ENCODE data around the gene TYW1.
"Not testable (repeated sequence)": the region's sequence is repeated elsewhere in the genome, so short reads cannot be mapped to it uniquely, and the experiment has no call there.

TYW1 gene

GRCh38 chr7:66994691-66995049 is 2.0 kb upstream of the TYW1 start:
- DNase-seq (ENCODE audit: low spot score), result peak; percentile 23

GRCh38 chr7:66995050-66995776 is 1.4 kb upstream of the TYW1 start, which contains the start of gene SBDS:
Gene SBDS (minus strand): TSS chr7:66995586. CDS start chr7:66995417, 169 bp downstream.
- FAIRE-seq (peak; percentile 97), DNase-seq (ENCODE audit: low spot score) (peak; percentile 79)

More at GRCh38 chr7:66994691-66995049, 2.0 kb upstream of the TYW1 start:
- FAIRE-seq, result peak; percentile 88

- FAIRE-seq; DNase-seq (ENCODE audit: low spot score): not testable (repeated sequence)
Observed at GRCh38 chr7:67000601-67001258, 4.1 kb downstream of the TYW1 start.

- DNase-seq (ENCODE audit: low spot score); FAIRE-seq: not testable (repeated sequence)
Observed at GRCh38 chr7:67004145-67004544, 7.5 kb downstream of the TYW1 start.

- FAIRE-seq (no peak), DNase-seq (ENCODE audit: low spot score) (no peak)
Observed at GRCh38 chr7:67006965-67007364, 10.3 kb downstream of the TYW1 start.

- DNase-seq (ENCODE audit: low spot score) (no peak), FAIRE-seq (no peak)
Observed at GRCh38 chr7:67008260-67008659, 11.6 kb downstream of the TYW1 start.

- FAIRE-seq; DNase-seq (ENCODE audit: low spot score): not testable (repeated sequence)
Observed at GRCh38 chr7:67009677-67010076, 13.0 kb downstream of the TYW1 start.

GRCh38 chr7:67014076-67014622 is 17.5 kb downstream of the TYW1 start:
- not testable (repeated sequence) for FAIRE-seq; DNase-seq (ENCODE audit: low spot score)

GRCh38 chr7:67017971-67018370 is 21.3 kb downstream of the TYW1 start:
- not testable (repeated sequence) for FAIRE-seq; DNase-seq (ENCODE audit: low spot score)

GRCh38 chr7:67018940-67019339 is 22.3 kb downstream of the TYW1 start:
- FAIRE-seq, result no peak
- DNase-seq (ENCODE audit: low spot score), result no peak

- FAIRE-seq (no peak), DNase-seq (ENCODE audit: low spot score) (no peak)
Observed at GRCh38 chr7:67019562-67020390, 23.1 kb downstream of the TYW1 start.

GRCh38 chr7:67021260-67021659 is 24.6 kb downstream of the TYW1 start:
- no peak for DNase-seq (ENCODE audit: low spot score)
- FAIRE-seq, result no peak

- no peak for FAIRE-seq
- DNase-seq (ENCODE audit: low spot score), result no peak
Observed at GRCh38 chr7:67022511-67022910, 25.9 kb downstream of the TYW1 start.

GRCh38 chr7:67025459-67025858 is 28.8 kb downstream of the TYW1 start:
- DNase-seq (ENCODE audit: low spot score); FAIRE-seq: not testable (repeated sequence)

GRCh38 chr7:67031685-67032084 is 35.1 kb downstream of the TYW1 start:
- not testable (repeated sequence) for FAIRE-seq; DNase-seq (ENCODE audit: low spot score)

- no peak for FAIRE-seq
Observed at GRCh38 chr7:67033251-67033650, 36.6 kb downstream of the TYW1 start.

GRCh38 chr7:67036432-67037395 is 40.1 kb downstream of the TYW1 start:
- not testable (repeated sequence) for DNase-seq (ENCODE audit: low spot score); FAIRE-seq

More at GRCh38 chr7:67033251-67033650, 36.6 kb downstream of the TYW1 start:
- no peak for DNase-seq (ENCODE audit: low spot score)

GRCh38 chr7:67040832-67041231 is 44.2 kb downstream of the TYW1 start:
- DNase-seq (ENCODE audit: low spot score); FAIRE-seq: not testable (repeated sequence)

- DNase-seq (ENCODE audit: low spot score), result not testable (repeated sequence)
- peak; percentile 32 for FAIRE-seq
Observed at GRCh38 chr7:67042781-67043558, 46.3 kb downstream of the TYW1 start.

Measured in urothelium cell line (cell line).